ENCODE results near the gene ATP13A1.

GRCh38 chr19:19602136-19602712 is 61.3 kb downstream of the ATP13A1 start:
- TF ChIP-seq, protein P1, sequence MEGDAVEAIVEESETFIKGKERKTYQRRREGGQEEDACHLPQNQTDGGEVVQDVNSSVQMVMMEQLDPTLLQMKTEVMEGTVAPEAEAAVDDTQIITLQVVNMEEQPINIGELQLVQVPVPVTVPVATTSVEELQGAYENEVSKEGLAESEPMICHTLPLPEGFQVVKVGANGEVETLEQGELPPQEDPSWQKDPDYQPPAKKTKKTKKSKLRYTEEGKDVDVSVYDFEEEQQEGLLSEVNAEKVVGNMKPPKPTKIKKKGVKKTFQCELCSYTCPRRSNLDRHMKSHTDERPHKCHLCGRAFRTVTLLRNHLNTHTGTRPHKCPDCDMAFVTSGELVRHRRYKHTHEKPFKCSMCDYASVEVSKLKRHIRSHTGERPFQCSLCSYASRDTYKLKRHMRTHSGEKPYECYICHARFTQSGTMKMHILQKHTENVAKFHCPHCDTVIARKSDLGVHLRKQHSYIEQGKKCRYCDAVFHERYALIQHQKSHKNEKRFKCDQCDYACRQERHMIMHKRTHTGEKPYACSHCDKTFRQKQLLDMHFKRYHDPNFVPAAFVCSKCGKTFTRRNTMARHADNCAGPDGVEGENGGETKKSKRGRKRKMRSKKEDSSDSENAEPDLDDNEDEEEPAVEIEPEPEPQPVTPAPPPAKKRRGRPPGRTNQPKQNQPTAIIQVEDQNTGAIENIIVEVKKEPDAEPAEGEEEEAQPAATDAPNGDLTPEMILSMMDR (IDR thresholded peaks at IDR 0.05) = no peak
- TF ChIP-seq POLR2A (IDR thresholded peaks at IDR 0.05) = no peak
